ENCODE data around the gene ARHGAP35.
"Not testable (repeated sequence)": the region's sequence is repeated elsewhere in the genome, so short reads cannot be mapped to it uniquely, and the experiment has no call there.

The ARHGAP35 gene

GRCh38 chr19:46860846-46861690 is at the start of gene ARHGAP35:
ARHGAP35 (plus strand) TSS chr19:46860997; CDS start chr19:46918676, 57,679 bp downstream.
- peak within 1 kb of the TSS; percentile 92 for H3K9ac ChIP-seq (ENCODE audit: low read depth, low read length)
- peaks cover 15% of the 10 kb centered on the region for H3K4me1 ChIP-seq (ENCODE audit: control insufficient read depth, insufficient read depth, low read length)
- no peaks in the 10 kb centered on the region for H3K9me3 ChIP-seq (ENCODE audit: control insufficient read depth, insufficient read depth, low read length)
- H3K36me3 ChIP-seq (ENCODE audit: control insufficient read depth, insufficient read depth, low read length), result no peaks in the 10 kb centered on the region
- no peaks in the 10 kb centered on the region for H3K27me3 ChIP-seq (ENCODE audit: control insufficient read depth, insufficient read depth, low read length)
- peak within 1 kb of the TSS; percentile 87 for H3K4me3 ChIP-seq (ENCODE audit: low read depth, low read length)

GRCh38 chr19:46812977-46813838 is 47.6 kb upstream of the ARHGAP35 start:
- Histone ChIP-seq H3K36me3 (ENCODE audit: control insufficient read depth, insufficient read depth, low read length) (no peaks in the 10 kb centered on the region), H3K4me1 (ENCODE audit: control insufficient read depth, insufficient read depth, low read length) (peaks cover 2% of the 10 kb centered on the region), H3K27me3 (ENCODE audit: control insufficient read depth, insufficient read depth, low read length) (no peaks in the 10 kb centered on the region), H3K4me3 (ENCODE audit: low read depth, low read length) (no peak overlapping the region), H3K9me3 (ENCODE audit: control insufficient read depth, insufficient read depth, low read length) (no peaks in the 10 kb centered on the region), H3K9ac (ENCODE audit: low read depth, low read length) (no peak overlapping the region)

GRCh38 chr19:46813839-46814358 is 46.9 kb upstream of the ARHGAP35 start:
- Histone ChIP-seq H3K4me3 (ENCODE audit: low read depth, low read length) (no peak overlapping the region), H3K9me3 (ENCODE audit: control insufficient read depth, insufficient read depth, low read length) (no peaks in the 10 kb centered on the region), H3K27me3 (ENCODE audit: control insufficient read depth, insufficient read depth, low read length) (no peaks in the 10 kb centered on the region), H3K4me1 (ENCODE audit: control insufficient read depth, insufficient read depth, low read length) (peaks cover 2% of the 10 kb centered on the region), H3K9ac (ENCODE audit: low read depth, low read length) (no peak overlapping the region), H3K36me3 (ENCODE audit: control insufficient read depth, insufficient read depth, low read length) (no peaks in the 10 kb centered on the region)

- H3K4me1 ChIP-seq (ENCODE audit: control insufficient read depth, insufficient read depth, low read length), result peaks cover 2% of the 10 kb centered on the region
- H3K9me3 ChIP-seq (ENCODE audit: control insufficient read depth, insufficient read depth, low read length), result no peaks in the 10 kb centered on the region
- no peak overlapping the region for H3K4me3 ChIP-seq (ENCODE audit: low read depth, low read length)
- no peaks in the 10 kb centered on the region for H3K27me3 ChIP-seq (ENCODE audit: control insufficient read depth, insufficient read depth, low read length)
- H3K36me3 ChIP-seq (ENCODE audit: control insufficient read depth, insufficient read depth, low read length), result no peaks in the 10 kb centered on the region
- H3K9ac ChIP-seq (ENCODE audit: low read depth, low read length), result no peak overlapping the region
Observed at GRCh38 chr19:46815833-46816627, 44.8 kb upstream of the ARHGAP35 start.

GRCh38 chr19:46818812-46819211 is 42.0 kb upstream of the ARHGAP35 start:
- H3K4me1 ChIP-seq (ENCODE audit: control insufficient read depth, insufficient read depth, low read length), result peaks cover 1% of the 10 kb centered on the region
- H3K4me3 ChIP-seq (ENCODE audit: low read depth, low read length), result no peak overlapping the region
- H3K9me3 ChIP-seq (ENCODE audit: control insufficient read depth, insufficient read depth, low read length), result no peaks in the 10 kb centered on the region
- no peaks in the 10 kb centered on the region for H3K27me3 ChIP-seq (ENCODE audit: control insufficient read depth, insufficient read depth, low read length)
- H3K36me3 ChIP-seq (ENCODE audit: control insufficient read depth, insufficient read depth, low read length), result no peaks in the 10 kb centered on the region
- no peak overlapping the region for H3K9ac ChIP-seq (ENCODE audit: low read depth, low read length)

- Histone ChIP-seq H3K4me1 (ENCODE audit: control insufficient read depth, insufficient read depth, low read length) (no peaks in the 10 kb centered on the region), H3K27me3 (ENCODE audit: control insufficient read depth, insufficient read depth, low read length) (no peaks in the 10 kb centered on the region), H3K9ac (ENCODE audit: low read depth, low read length) (no peak overlapping the region), H3K4me3 (ENCODE audit: low read depth, low read length) (no peak overlapping the region), H3K36me3 (ENCODE audit: control insufficient read depth, insufficient read depth, low read length) (no peaks in the 10 kb centered on the region), H3K9me3 (ENCODE audit: control insufficient read depth, insufficient read depth, low read length) (no peaks in the 10 kb centered on the region)
Observed at GRCh38 chr19:46821512-46822409, 39.0 kb upstream of the ARHGAP35 start.

- H3K4me3 ChIP-seq (ENCODE audit: low read depth, low read length); H3K9me3 ChIP-seq (ENCODE audit: control insufficient read depth, insufficient read depth, low read length); H3K36me3 ChIP-seq (ENCODE audit: control insufficient read depth, insufficient read depth, low read length); H3K27me3 ChIP-seq (ENCODE audit: control insufficient read depth, insufficient read depth, low read length); H3K9ac ChIP-seq (ENCODE audit: low read depth, low read length); H3K4me1 ChIP-seq (ENCODE audit: control insufficient read depth, insufficient read depth, low read length): not testable (repeated sequence)
Observed at GRCh38 chr19:46822410-46822787, 38.4 kb upstream of the ARHGAP35 start.

- H3K4me3 ChIP-seq (ENCODE audit: low read depth, low read length), result no peak overlapping the region
- no peak overlapping the region for H3K9ac ChIP-seq (ENCODE audit: low read depth, low read length)
- H3K9me3 ChIP-seq (ENCODE audit: control insufficient read depth, insufficient read depth, low read length), result no peaks in the 10 kb centered on the region
- no peaks in the 10 kb centered on the region for H3K4me1 ChIP-seq (ENCODE audit: control insufficient read depth, insufficient read depth, low read length)
- no peaks in the 10 kb centered on the region for H3K27me3 ChIP-seq (ENCODE audit: control insufficient read depth, insufficient read depth, low read length)
- no peaks in the 10 kb centered on the region for H3K36me3 ChIP-seq (ENCODE audit: control insufficient read depth, insufficient read depth, low read length)
Observed at GRCh38 chr19:46823049-46823448, 37.7 kb upstream of the ARHGAP35 start.

- Histone ChIP-seq H3K9ac (ENCODE audit: low read depth, low read length) (no peak overlapping the region), H3K4me1 (ENCODE audit: control insufficient read depth, insufficient read depth, low read length) (no peaks in the 10 kb centered on the region), H3K36me3 (ENCODE audit: control insufficient read depth, insufficient read depth, low read length) (no peaks in the 10 kb centered on the region), H3K27me3 (ENCODE audit: control insufficient read depth, insufficient read depth, low read length) (no peaks in the 10 kb centered on the region), H3K4me3 (ENCODE audit: low read depth, low read length) (no peak overlapping the region), H3K9me3 (ENCODE audit: control insufficient read depth, insufficient read depth, low read length) (no peaks in the 10 kb centered on the region)
Observed at GRCh38 chr19:46824890-46825730, 35.7 kb upstream of the ARHGAP35 start.

GRCh38 chr19:46825731-46826055 is 35.1 kb upstream of the ARHGAP35 start:
- Histone ChIP-seq H3K4me3 (ENCODE audit: low read depth, low read length) (no peak overlapping the region), H3K9me3 (ENCODE audit: control insufficient read depth, insufficient read depth, low read length) (no peaks in the 10 kb centered on the region), H3K9ac (ENCODE audit: low read depth, low read length) (no peak overlapping the region), H3K36me3 (ENCODE audit: control insufficient read depth, insufficient read depth, low read length) (no peaks in the 10 kb centered on the region), H3K27me3 (ENCODE audit: control insufficient read depth, insufficient read depth, low read length) (no peaks in the 10 kb centered on the region), H3K4me1 (ENCODE audit: control insufficient read depth, insufficient read depth, low read length) (no peaks in the 10 kb centered on the region)
